Measurements from ENCODE around the gene RCL1.

RCL1 gene

DNA sequence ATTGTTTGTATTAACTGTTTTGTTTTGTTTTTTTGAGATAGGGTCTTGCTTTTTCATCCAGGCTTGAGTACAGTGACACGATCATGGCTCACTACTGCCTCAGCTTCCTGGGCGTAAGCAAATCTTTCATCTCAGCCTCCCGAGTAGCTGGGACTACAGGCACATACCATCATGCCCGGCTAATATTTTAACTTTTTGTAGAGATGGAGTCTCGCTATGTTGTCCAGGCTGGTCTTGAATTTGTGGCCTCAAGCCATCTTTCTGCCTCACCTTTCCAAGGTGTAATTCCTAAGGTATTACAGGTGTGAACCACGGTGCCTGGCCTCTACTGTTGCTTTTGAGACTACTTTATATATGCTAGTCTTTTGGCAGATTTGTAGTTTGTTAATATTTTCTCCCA, 8.4 kb downstream of the RCL1 start:
- no peak overlapping the region for H3K9ac ChIP-seq (ENCODE audit: low read length)
- no peaks in the 10 kb centered on the region for H3K27me3 ChIP-seq (ENCODE audit: low read length)
- no peak overlapping the region for H3K4me3 ChIP-seq (ENCODE audit: insufficient read depth, low read length, poor library complexity, severe bottlenecking)
- no peak overlapping the region for H2AFZ ChIP-seq (ENCODE audit: low read depth, low read length, severe bottlenecking)
- H3K79me2 ChIP-seq (ENCODE audit: insufficient read depth, low read length) = peaks cover 100% of the 10 kb centered on the region
- H3K36me3 ChIP-seq (ENCODE audit: low read length) = no peaks in the 10 kb centered on the region
- no peak overlapping the region for H3K27ac ChIP-seq (ENCODE audit: low read depth, low read length)
- H3F3A ChIP-seq (ENCODE audit: insufficient read depth) = no peaks in the 10 kb centered on the region
- peaks cover 4% of the 10 kb centered on the region; the same call in 1 of the 2 replicates for H4K20me1 ChIP-seq (ENCODE audit: low read depth, low read length)
- H3K4me2 ChIP-seq (ENCODE audit: low read depth, low read length, poor library complexity, severe bottlenecking) = no peak overlapping the region
- no peak for TF ChIP-seq EZH2phosphoT487 (conservative IDR thresholded peaks at IDR 0.05; ENCODE audit: low read length)
- TF ChIP-seq, protein P1, sequence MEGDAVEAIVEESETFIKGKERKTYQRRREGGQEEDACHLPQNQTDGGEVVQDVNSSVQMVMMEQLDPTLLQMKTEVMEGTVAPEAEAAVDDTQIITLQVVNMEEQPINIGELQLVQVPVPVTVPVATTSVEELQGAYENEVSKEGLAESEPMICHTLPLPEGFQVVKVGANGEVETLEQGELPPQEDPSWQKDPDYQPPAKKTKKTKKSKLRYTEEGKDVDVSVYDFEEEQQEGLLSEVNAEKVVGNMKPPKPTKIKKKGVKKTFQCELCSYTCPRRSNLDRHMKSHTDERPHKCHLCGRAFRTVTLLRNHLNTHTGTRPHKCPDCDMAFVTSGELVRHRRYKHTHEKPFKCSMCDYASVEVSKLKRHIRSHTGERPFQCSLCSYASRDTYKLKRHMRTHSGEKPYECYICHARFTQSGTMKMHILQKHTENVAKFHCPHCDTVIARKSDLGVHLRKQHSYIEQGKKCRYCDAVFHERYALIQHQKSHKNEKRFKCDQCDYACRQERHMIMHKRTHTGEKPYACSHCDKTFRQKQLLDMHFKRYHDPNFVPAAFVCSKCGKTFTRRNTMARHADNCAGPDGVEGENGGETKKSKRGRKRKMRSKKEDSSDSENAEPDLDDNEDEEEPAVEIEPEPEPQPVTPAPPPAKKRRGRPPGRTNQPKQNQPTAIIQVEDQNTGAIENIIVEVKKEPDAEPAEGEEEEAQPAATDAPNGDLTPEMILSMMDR (IDR thresholded peaks at IDR 0.05; ENCODE audit: insufficient read depth, low read length, poor library complexity, severe bottlenecking) = no peak
- H3K9me2 ChIP-seq (replicated peaks; ENCODE audit: insufficient read depth, low read length) = no peaks in the 10 kb centered on the region
- H3K9me3 ChIP-seq (ENCODE audit: insufficient read depth, low read length) = peaks cover 2% of the 10 kb centered on the region; the same call in 1 of the 2 replicates

DNA sequence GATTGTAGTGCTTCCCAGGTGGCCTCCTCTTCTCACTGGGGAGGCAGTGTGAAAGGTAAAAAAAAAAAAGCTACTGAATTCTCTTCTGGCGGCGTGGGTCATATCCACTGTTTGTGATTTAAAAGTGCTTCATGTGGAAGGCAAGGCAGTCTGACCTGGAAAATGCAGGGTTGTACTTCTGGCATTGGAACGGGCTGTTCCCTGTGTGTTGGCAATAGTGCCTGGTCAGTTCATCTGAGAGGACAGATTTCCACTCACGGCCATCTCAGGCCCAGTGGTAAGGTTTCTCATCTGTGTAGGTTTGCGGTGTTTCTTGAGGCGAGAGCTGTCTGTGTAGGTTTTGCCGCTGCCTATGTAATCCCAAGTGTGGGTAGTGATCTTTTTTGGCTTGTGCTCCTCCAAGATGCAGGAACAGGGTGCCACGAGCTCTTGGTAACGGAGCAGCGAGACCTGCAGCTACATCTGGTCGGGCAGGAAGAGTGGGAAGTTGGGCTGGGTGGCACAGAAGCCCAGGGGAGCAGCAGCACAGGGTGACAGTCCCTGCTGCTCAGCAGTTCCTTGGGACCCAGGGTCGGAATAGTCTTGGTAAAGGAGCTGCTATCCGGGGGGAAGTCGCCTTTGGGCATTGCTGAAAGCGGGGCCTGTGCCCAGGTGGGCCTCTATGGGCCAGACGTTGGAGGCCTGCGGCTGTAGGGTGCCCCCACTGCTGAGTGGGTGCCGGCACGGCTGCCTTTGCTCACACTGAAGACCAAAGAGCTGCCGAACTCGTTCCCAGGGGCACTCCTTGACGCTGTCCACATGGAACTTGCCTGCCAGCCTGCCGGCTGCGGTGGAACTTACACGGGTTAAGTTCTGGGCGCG, 11.2 kb downstream of the RCL1 start:
- Histone ChIP-seq H3K4me3 (ENCODE audit: insufficient read depth, low read length, poor library complexity, severe bottlenecking) (no peak overlapping the region), H3K27ac (ENCODE audit: low read depth, low read length) (no peak overlapping the region), H3K36me3 (ENCODE audit: low read length) (no peaks in the 10 kb centered on the region), H3K9ac (ENCODE audit: low read length) (no peak overlapping the region), H3K27me3 (ENCODE audit: low read length) (no peaks in the 10 kb centered on the region), H3K9me3 (ENCODE audit: insufficient read depth, low read length) (peaks cover 10% of the 10 kb centered on the region; the same call in 1 of the 2 replicates), H3K4me2 (ENCODE audit: low read depth, low read length, poor library complexity, severe bottlenecking) (no peak overlapping the region), H3K9me2 (replicated peaks; ENCODE audit: insufficient read depth, low read length) (no peaks in the 10 kb centered on the region), H2AFZ (ENCODE audit: low read depth, low read length, severe bottlenecking) (no peak overlapping the region), H3K79me2 (ENCODE audit: insufficient read depth, low read length) (peaks cover 100% of the 10 kb centered on the region), H4K20me1 (ENCODE audit: low read depth, low read length) (peaks cover 7% of the 10 kb centered on the region; the same call in 1 of the 2 replicates), H3F3A (ENCODE audit: insufficient read depth) (no peaks in the 10 kb centered on the region)
- TF ChIP-seq EZH2phosphoT487 (conservative IDR thresholded peaks at IDR 0.05; ENCODE audit: low read length) = no peak
- TF ChIP-seq, protein P1 (IDR thresholded peaks at IDR 0.05; ENCODE audit: insufficient read depth, low read length, poor library complexity, severe bottlenecking) = no peak

DNA sequence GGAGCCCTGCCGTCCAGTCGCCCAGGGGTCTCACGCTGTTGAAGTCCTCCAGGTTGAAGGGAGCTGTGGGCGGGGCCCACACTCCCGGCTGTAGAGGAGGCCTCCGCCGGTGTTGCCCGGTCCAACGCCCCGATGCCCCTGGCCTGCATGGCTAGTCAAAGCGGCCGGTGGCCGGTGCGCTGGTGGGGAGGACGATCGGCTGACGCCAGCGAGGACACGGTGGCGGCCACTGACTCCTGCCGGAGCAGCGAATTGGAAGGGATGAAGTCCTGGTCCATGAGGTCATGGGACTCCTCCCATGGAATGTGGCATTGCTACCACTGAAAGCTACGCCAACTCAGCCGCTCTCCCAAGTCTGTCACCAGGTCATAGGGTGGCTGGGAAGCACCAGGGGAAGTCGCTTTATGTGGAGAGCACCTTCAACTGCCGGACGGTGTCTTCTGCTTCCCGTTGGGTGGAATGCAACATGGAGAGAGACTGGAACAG, 11.8 kb downstream of the RCL1 start:
- Histone ChIP-seq H3K27me3 (ENCODE audit: low read length) (no peaks in the 10 kb centered on the region), H3K36me3 (ENCODE audit: low read length) (no peaks in the 10 kb centered on the region), H3F3A (ENCODE audit: insufficient read depth) (no peaks in the 10 kb centered on the region), H3K9ac (ENCODE audit: low read length) (no peak overlapping the region), H3K9me3 (ENCODE audit: insufficient read depth, low read length) (peaks cover 10% of the 10 kb centered on the region; the same call in 1 of the 2 replicates), H3K4me2 (ENCODE audit: low read depth, low read length, poor library complexity, severe bottlenecking) (no peak overlapping the region), H3K79me2 (ENCODE audit: insufficient read depth, low read length) (peaks cover 100% of the 10 kb centered on the region), H2AFZ (ENCODE audit: low read depth, low read length, severe bottlenecking) (no peak overlapping the region), H4K20me1 (ENCODE audit: low read depth, low read length) (peaks cover 7% of the 10 kb centered on the region; the same call in 1 of the 2 replicates), H3K9me2 (replicated peaks; ENCODE audit: insufficient read depth, low read length) (no peaks in the 10 kb centered on the region), H3K27ac (ENCODE audit: low read depth, low read length) (no peak overlapping the region), H3K4me3 (ENCODE audit: insufficient read depth, low read length, poor library complexity, severe bottlenecking) (no peak overlapping the region)
- TF ChIP-seq, protein P1 (IDR thresholded peaks at IDR 0.05; ENCODE audit: insufficient read depth, low read length, poor library complexity, severe bottlenecking) = no peak
- no peak for TF ChIP-seq EZH2phosphoT487 (conservative IDR thresholded peaks at IDR 0.05; ENCODE audit: low read length)

All from SU-DHL-6 (cell line).